Measurements from ENCODE around the gene NXN.
"Not testable (repeated sequence)": the region's sequence is repeated elsewhere in the genome, so short reads cannot be mapped to it uniquely, and the experiment has no call there.

The NXN gene

GRCh38 chr17:925817-926216, 53.8 kb downstream of the NXN start:
- H3K4me3 ChIP-seq (ENCODE audit: low read depth, low read length), result no peak overlapping the region
- TF ChIP-seq CTCF (IDR thresholded peaks at IDR 0.05; ENCODE audit: control insufficient read depth, extremely low read depth, insufficient read depth), result no peak
- no peak for DNase-seq (ENCODE audit: low read depth)

- TF ChIP-seq CTCF (IDR thresholded peaks at IDR 0.05; ENCODE audit: control insufficient read depth, extremely low read depth, insufficient read depth), result no peak
- DNase-seq (ENCODE audit: low read depth), result peak; percentile 70
- 0 out of 2 replicates have a peak overlapping the region, but pooled peaks have one; percentile 2 for H3K4me3 ChIP-seq (ENCODE audit: low read depth, low read length)
Observed at GRCh38 chr17:924711-925475, 54.7 kb downstream of the NXN start.

- DNase-seq (ENCODE audit: low read depth), result not testable (repeated sequence)
- 0 out of 2 replicates have a peak overlapping the region, but pooled peaks have one; percentile 2 for H3K4me3 ChIP-seq (ENCODE audit: low read depth, low read length)
Observed at GRCh38 chr17:924306-924705, 55.3 kb downstream of the NXN start.

DNA sequence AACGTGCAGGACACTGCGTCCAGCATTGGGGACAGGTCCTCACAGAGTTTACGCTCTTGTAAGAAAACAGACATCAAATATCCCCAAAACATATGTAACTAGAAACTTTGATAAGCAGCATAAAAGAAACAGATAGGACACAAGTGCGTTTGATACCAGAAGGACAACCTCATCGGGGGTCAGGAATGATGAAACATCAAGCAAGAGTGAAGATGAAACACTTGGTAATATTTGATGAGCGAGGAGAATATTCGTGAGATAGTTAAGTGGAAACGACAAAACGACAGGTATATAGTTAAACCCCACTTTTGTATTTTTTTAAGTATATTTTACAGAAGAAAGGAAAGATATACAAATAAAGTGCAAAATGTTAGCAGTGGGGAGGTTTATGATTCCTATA, 55.9 kb downstream of the NXN start:
- H3K4me3 ChIP-seq (ENCODE audit: low read depth, low read length), result no peak overlapping the region
- no peak for TF ChIP-seq CTCF (IDR thresholded peaks at IDR 0.05; ENCODE audit: control insufficient read depth, extremely low read depth, insufficient read depth)
- DNase-seq (ENCODE audit: low read depth), result no peak

GRCh38 chr17:921161-921560, 58.4 kb downstream of the NXN start:
- DNase-seq (ENCODE audit: low read depth), result no peak
- TF ChIP-seq CTCF (IDR thresholded peaks at IDR 0.05; ENCODE audit: control insufficient read depth, extremely low read depth, insufficient read depth), result no peak
- H3K4me3 ChIP-seq (ENCODE audit: low read depth, low read length), result no peak overlapping the region

GRCh38 chr17:920190-920589, 59.4 kb downstream of the NXN start:
- H3K4me3 ChIP-seq (ENCODE audit: low read depth, low read length), result no peak overlapping the region
- no peak for TF ChIP-seq CTCF (IDR thresholded peaks at IDR 0.05; ENCODE audit: control insufficient read depth, extremely low read depth, insufficient read depth)
- no peak for DNase-seq (ENCODE audit: low read depth)

DNA sequence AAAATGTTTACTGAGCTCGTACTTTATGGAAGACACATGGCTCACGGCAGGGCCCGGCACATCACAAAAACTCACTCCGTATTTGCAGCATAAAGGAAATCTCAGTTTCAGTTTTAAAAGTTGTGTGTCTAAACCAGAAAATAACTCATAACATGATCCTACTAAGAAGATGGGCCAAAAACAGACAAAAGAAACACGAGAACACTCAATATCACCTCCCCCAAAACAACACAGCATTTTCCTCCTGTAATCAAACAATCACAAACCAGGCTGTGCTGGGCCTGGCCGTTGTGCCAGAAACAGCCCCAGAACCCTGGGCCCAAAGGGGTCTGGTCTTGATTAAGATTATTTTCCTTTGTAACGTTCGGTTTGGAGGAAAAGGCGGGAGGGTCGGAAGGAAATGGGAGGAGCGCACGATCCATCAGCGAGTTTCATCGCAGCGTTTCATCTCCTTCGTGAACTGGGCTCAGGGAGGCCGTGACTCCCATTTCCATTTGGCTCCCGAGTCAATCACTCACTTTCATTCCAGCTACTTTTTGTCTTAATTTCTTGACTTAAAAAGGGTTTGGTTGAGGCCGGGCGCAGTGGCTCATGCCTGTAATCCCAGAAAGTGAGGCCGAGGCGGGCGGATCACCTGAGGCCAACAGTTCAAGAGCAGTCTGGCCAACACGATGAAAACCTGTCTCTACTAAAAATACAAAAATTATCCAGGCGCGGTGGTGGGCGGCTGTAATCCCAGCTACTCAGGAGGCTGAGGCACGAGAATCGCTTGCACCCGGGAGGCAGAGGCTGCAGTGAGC, 61.4 kb downstream of the NXN start:
- no peak for TF ChIP-seq CTCF (IDR thresholded peaks at IDR 0.05; ENCODE audit: control insufficient read depth, extremely low read depth, insufficient read depth)
- no peak for DNase-seq (ENCODE audit: low read depth)
- no peak overlapping the region for H3K4me3 ChIP-seq (ENCODE audit: low read depth, low read length)

Measured in LNCaP clone FGC (cell line).